ENCODE results near the gene MAPK1. TPM values are rescaled to one million over a fixed set of nuclear protein-coding genes. Genes with fewer than 3 reads are reported as not detected.
"Not testable (repeated sequence)": the region's sequence is repeated elsewhere in the genome, so short reads cannot be mapped to it uniquely, and the experiment has no call there.

The MAPK1 gene
- total RNA-seq, 1 donor from 2014 or later: 149 TPM

GRCh38 chr22:21889251-21889990, 22.0 kb upstream of the MAPK1 start:
- TF ChIP-seq CTCF (IDR thresholded peaks at IDR 0.05): no peak
- no peaks in the 10 kb centered on the region for H3K9me3 Mint-ChIP-seq
- intact Hi-C loops (cut with micrococcal nuclease): no loop called here
- no peak overlapping the region for H3K4me3 Mint-ChIP-seq
- H3K4me1 Mint-ChIP-seq: no peaks in the 10 kb centered on the region
- POLR2A ChIA-PET: no interaction called here
- CTCF ChIA-PET: no interaction called here
- no peaks in the 10 kb centered on the region for H3K36me3 Mint-ChIP-seq (ENCODE audit: low read depth)
- no peak overlapping the region for H3K27ac Mint-ChIP-seq
- no peak for DNase-seq
- ATAC-seq (ENCODE audit: low read depth): no peak
- no peaks in the 10 kb centered on the region for H3K27me3 Mint-ChIP-seq

GRCh38 chr22:21887841-21888240, 20.4 kb upstream of the MAPK1 start:
- POLR2A ChIA-PET: interaction anchor here (0.8 kb wide), 1 partner anchor 1435 kb away, joined by 3 read pairs; no protein-coding TSS in a partner anchor
- intact Hi-C loops (cut with micrococcal nuclease): no loop called here
- Mint-ChIP-seq H3K9me3 (no peaks in the 10 kb centered on the region), H3K27ac (no peak overlapping the region), H3K36me3 (ENCODE audit: low read depth) (no peaks in the 10 kb centered on the region), H3K4me1 (no peaks in the 10 kb centered on the region), H3K4me3 (no peak overlapping the region), H3K27me3 (no peaks in the 10 kb centered on the region)
- DNase-seq (no peak), ATAC-seq (ENCODE audit: low read depth) (no peak)
- CTCF ChIA-PET: no interaction called here
- TF ChIP-seq CTCF (IDR thresholded peaks at IDR 0.05): no peak

- H3K27ac Mint-ChIP-seq; H3K27me3 Mint-ChIP-seq; intact Hi-C loops (cut with micrococcal nuclease); DNase-seq; H3K4me1 Mint-ChIP-seq; CTCF ChIA-PET; H3K4me3 Mint-ChIP-seq; H3K36me3 Mint-ChIP-seq (ENCODE audit: low read depth); H3K9me3 Mint-ChIP-seq; ATAC-seq (ENCODE audit: low read depth); POLR2A ChIA-PET: not testable (repeated sequence)
Measured at GRCh38 chr22:21883930-21884329, 16.5 kb upstream of the MAPK1 start.

GRCh38 chr22:21882754-21883333, 15.4 kb upstream of the MAPK1 start:
- POLR2A ChIA-PET, H3K27me3 Mint-ChIP-seq: not testable (repeated sequence)

GRCh38 chr22:21881841-21882753, 14.7 kb upstream of the MAPK1 start:
- Mint-ChIP-seq H3K4me1 (no peaks in the 10 kb centered on the region), H3K36me3 (ENCODE audit: low read depth) (no peaks in the 10 kb centered on the region), H3K9me3 (no peaks in the 10 kb centered on the region), H3K27me3 (no peaks in the 10 kb centered on the region), H3K27ac (no peak overlapping the region), H3K4me3 (no peak overlapping the region)
- intact Hi-C loops (cut with micrococcal nuclease): no loop called here
- CTCF ChIA-PET: no interaction called here
- no peak for TF ChIP-seq CTCF (IDR thresholded peaks at IDR 0.05)
- no peak for DNase-seq
- ATAC-seq (ENCODE audit: low read depth): no peak
- POLR2A ChIA-PET: no interaction called here

More at GRCh38 chr22:21882754-21883333, 15.4 kb upstream of the MAPK1 start:
- H3K27ac Mint-ChIP-seq; DNase-seq; H3K4me1 Mint-ChIP-seq; ATAC-seq (ENCODE audit: low read depth); intact Hi-C loops (cut with micrococcal nuclease); H3K9me3 Mint-ChIP-seq; H3K36me3 Mint-ChIP-seq (ENCODE audit: low read depth); H3K4me3 Mint-ChIP-seq; CTCF ChIA-PET: not testable (repeated sequence)
